ENCODE data around the gene UBA3. TPM values are rescaled to one million over a fixed set of nuclear protein-coding genes. Genes with fewer than 3 reads are reported as not detected.
A peak's percentile ranks its signal among the peaks of the same experiment; 100 is the strongest.

Gene UBA3
- total RNA-seq, 2 donors from 2014 or later = 45.5 to 50.6 TPM

DNA sequence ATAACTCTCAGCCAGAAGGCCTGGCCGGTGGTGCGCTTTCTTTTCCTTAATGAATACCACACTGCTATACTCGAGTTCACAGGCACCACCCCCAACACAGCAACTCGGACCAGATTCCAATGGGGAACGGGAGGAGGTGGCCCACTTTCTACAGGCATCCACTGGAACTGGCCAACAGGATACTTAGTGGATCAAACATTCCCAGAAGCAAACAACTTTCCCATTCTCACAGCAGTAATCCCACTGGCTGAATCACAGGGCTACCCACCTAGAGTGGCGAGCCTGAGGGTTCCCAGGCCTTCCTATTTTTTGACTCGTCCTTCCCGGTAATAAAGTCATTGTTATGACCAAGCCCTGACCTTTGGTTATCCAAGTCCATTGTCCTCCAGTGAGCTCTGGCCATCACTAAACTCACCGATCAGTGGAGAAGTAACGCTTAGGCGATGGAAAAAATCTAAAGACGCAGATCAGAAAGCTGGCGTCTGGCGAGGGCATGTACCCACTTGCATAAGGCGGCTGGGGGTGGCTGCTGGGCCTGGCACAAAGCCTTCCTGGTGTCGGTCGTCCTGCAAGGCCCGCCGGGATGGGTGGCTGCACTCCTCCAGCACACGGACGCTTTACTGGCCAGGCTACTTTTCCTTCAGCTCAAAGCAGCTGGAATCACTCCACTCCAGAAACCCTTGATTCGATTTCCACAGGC lies 67.9 kb downstream of the UBA3 start:
- WGBS = 20% methylated on average over 22 of the region's 22 CpGs
- intact Hi-C loops (cut with DNase I) = loop anchor here (5.0 kb wide), 1 partner anchor 40 kb away; the partner anchor contains the start of gene TMF1
- peak overlapping the region; percentile 97 to 100 for H3K27ac ChIP-seq
- no peaks in the 10 kb centered on the region for H3K36me3 ChIP-seq
- peaks cover 9% of the 10 kb centered on the region for H3K4me1 ChIP-seq (replicated peaks)
- TF ChIP-seq POLR2A (IDR thresholded peaks at IDR 0.05) (peak; percentile 32), POLR2AphosphoS5 (IDR thresholded peaks at IDR 0.05) (peak; percentile 17)
- TF ChIP-seq, protein P1, sequence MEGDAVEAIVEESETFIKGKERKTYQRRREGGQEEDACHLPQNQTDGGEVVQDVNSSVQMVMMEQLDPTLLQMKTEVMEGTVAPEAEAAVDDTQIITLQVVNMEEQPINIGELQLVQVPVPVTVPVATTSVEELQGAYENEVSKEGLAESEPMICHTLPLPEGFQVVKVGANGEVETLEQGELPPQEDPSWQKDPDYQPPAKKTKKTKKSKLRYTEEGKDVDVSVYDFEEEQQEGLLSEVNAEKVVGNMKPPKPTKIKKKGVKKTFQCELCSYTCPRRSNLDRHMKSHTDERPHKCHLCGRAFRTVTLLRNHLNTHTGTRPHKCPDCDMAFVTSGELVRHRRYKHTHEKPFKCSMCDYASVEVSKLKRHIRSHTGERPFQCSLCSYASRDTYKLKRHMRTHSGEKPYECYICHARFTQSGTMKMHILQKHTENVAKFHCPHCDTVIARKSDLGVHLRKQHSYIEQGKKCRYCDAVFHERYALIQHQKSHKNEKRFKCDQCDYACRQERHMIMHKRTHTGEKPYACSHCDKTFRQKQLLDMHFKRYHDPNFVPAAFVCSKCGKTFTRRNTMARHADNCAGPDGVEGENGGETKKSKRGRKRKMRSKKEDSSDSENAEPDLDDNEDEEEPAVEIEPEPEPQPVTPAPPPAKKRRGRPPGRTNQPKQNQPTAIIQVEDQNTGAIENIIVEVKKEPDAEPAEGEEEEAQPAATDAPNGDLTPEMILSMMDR (IDR thresholded peaks at IDR 0.05) = no peak
- no peaks in the 10 kb centered on the region for H3K27me3 ChIP-seq (replicated peaks; ENCODE audit: insufficient read depth)
- DNase-seq (ENCODE audit: low spot score) = peak; percentile 81
- H3K4me3 ChIP-seq = peak overlapping the region; percentile 76 to 94
- no peaks in the 10 kb centered on the region for H3K9me3 ChIP-seq

DNA sequence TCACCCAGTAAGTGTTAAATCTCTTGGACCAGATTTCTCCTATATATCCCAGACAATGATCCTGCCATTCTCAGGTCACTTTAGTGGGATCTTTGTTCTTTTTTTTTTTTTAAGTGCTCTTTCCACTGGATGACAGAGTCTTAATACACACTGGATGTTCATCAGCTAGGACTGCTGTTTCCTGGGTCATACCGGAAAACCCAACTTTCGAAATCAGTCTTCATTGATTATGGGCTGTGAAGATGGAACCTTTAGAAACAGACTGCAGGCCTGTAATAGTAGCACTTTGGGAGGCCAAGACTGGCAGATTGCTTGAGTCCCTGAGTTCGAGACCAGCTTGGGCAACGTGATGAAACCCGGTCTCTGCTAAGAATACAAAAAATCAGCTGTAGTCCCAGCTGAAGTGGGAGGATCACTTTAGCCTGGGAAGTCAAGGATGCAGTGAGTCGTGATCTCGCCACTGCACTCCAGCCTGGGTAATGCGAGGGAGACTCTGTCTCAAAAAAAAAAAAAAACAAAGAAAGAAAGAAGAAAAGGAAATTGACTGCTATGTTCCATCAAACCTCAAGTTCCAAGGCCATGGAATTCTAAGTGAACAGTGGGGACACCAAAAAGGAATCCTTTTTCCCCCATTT lies 69.0 kb downstream of the UBA3 start:
- no peak for TF ChIP-seq POLR2AphosphoS5 (IDR thresholded peaks at IDR 0.05)
- no peak for TF ChIP-seq POLR2A (IDR thresholded peaks at IDR 0.05)
- TF ChIP-seq, protein P1 (IDR thresholded peaks at IDR 0.05) = no peak
- H3K27ac ChIP-seq = peak overlapping the region; percentile 97 to 100
- H3K9me3 ChIP-seq = no peaks in the 10 kb centered on the region
- H3K36me3 ChIP-seq = no peaks in the 10 kb centered on the region
- no peaks in the 10 kb centered on the region for H3K27me3 ChIP-seq (replicated peaks; ENCODE audit: insufficient read depth)
- WGBS = 87% methylated on average over 8 of the region's 8 CpGs
- intact Hi-C loops (cut with DNase I) = loop anchor here (5.0 kb wide), 1 partner anchor 41 kb away; the partner anchor contains the start of gene TMF1
- H3K4me3 ChIP-seq = no peak overlapping the region
- DNase-seq (ENCODE audit: low spot score) = no peak
- peaks cover 9% of the 10 kb centered on the region for H3K4me1 ChIP-seq (replicated peaks)

DNA sequence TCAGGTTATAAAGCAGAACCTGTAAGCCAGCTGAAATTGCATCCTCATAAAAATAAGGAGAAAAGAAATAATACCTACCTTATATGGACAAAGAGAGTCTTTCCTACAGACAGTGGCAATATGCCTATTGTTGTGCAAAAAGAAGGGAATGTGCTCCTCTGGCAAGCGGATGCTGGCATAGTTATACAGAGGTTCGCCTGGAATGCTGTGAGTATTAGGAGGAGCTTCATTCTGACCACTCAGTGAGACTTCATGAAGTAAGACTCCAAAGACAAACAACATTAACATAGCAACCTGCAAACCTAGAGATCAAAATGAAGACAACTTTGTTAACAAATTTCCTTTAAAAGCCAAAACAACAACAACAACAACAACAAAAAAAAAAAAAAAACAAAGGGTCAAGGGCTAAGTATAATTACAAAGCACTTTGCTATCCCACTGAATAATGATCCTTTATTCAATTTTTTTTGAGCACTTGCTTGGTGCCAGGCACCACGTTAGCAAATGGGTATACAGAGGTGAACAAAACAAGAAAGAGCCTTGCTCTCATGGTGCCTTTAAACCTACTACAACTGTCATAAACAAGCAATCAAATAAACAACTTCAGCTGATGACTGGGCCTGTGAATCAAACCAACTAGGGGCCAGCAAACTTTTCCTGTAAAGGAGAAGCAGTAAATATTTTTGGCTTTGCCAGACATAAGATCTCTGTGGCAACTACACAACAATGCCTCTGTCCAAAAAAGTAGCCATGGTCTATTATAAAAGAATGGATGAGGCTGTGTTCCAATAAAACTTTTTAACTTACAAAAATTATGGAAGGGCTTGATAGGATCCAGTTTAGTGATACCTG lies 70.4 kb downstream of the UBA3 start:
- Histone ChIP-seq H3K27me3 (replicated peaks; ENCODE audit: insufficient read depth) (no peaks in the 10 kb centered on the region), H3K27ac (peak overlapping the region; percentile 10 to 27), H3K4me1 (replicated peaks) (peaks cover 9% of the 10 kb centered on the region), H3K36me3 (no peaks in the 10 kb centered on the region), H3K9me3 (no peaks in the 10 kb centered on the region), H3K4me3 (no peak overlapping the region)
- peak; percentile 42 for DNase-seq (ENCODE audit: low spot score)
- intact Hi-C loops (cut with DNase I) = loop anchor here (5.0 kb wide), 1 partner anchor 43 kb away; the partner anchor contains the start of gene TMF1
- WGBS = 28% methylated on average over 3 of the region's 3 CpGs
- TF ChIP-seq, protein P1 (IDR thresholded peaks at IDR 0.05) = no peak
- peak; percentile 63 for TF ChIP-seq POLR2AphosphoS5 (IDR thresholded peaks at IDR 0.05)
- TF ChIP-seq POLR2A (IDR thresholded peaks at IDR 0.05) = no peak

DNA sequence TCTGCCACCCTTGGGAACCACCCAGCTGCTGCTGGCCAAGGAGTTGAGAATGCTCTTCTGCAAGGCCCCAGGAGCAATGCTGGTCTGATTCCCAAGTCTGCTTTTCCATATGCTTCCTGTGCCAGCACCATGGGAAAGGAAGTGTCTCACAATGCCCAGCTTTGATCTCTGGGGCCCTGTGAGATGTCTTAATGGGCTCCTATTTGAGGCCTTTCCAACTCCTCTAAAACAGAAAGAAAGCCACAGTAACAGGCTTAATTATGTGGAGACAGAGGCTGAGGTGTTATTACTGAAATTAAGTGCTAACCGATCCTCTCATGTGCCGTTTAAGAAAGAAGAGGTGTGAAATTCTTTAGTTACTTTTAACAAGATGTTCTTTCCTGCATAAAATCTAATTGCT lies 71.2 kb downstream of the UBA3 start:
- no peaks in the 10 kb centered on the region for H3K36me3 ChIP-seq
- intact Hi-C loops (cut with DNase I) = no loop called here
- H3K27me3 ChIP-seq (replicated peaks; ENCODE audit: insufficient read depth) = no peaks in the 10 kb centered on the region
- DNase-seq (ENCODE audit: low spot score) = no peak
- no peak for TF ChIP-seq POLR2AphosphoS5 (IDR thresholded peaks at IDR 0.05)
- TF ChIP-seq POLR2A (IDR thresholded peaks at IDR 0.05) = no peak
- TF ChIP-seq, protein P1 (IDR thresholded peaks at IDR 0.05) = no peak
- peaks cover 9% of the 10 kb centered on the region for H3K4me1 ChIP-seq (replicated peaks)
- 35% methylated on average over 2 of the region's 2 CpGs for WGBS
- no peak overlapping the region for H3K4me3 ChIP-seq
- H3K27ac ChIP-seq = peak overlapping the region; percentile 10 to 52
- no peaks in the 10 kb centered on the region for H3K9me3 ChIP-seq
